ENCODE data around the gene GALNT11.

DNA sequence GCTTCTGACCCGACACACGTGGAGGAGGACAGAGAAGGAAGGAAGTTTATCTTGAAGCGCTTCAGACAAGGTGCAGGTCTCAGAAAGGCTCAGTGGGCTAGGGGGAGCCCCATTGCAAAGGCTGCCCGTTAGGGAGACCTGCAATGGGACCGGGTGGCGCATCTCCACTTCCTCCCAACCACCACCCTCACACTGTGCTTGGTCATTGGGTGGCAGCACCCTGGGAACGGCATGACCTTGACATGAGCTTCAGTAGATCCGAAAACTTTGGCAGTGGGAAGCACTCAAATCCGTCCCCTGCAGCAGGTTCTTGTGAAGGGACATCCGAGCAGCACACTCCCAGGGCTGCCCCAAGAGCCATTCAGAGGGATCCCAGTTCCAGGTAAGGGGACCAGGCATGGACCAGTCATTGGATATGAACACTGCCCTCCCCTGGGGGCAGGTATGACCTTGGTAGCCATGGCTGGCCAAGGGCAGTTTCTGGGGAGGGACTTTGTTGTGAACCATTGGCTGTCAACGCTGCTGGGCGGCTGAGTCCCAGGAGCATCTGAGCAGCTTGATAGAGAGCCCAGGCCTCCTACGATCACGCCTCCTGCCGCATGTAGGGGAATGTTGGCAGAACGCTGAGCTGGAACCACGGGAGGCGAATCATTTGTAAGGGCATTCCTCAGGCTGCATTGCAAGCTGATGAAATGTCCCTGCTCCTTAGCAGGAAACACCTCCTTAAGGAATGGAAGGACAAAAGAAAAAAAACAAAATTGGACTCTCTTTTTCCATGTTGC, 37.5 kb upstream of the GALNT11 start:
- TF ChIP-seq CTCF (IDR thresholded peaks at IDR 0.05; ENCODE audit: low read depth, low read length, poor library complexity, severe bottlenecking) (no peak), EZH2phosphoT487 (IDR thresholded peaks at IDR 0.05; ENCODE audit: borderline replicate concordance, low read length) (no peak)

All from DOHH2 (cell line).